OCI-M2 (cell line): Measurements from ENCODE around the gene KSR1.
"Not testable (repeated sequence)": the region's sequence is repeated elsewhere in the genome, so short reads cannot be mapped to it uniquely, and the experiment has no call there.

ENCODE experiments used
- DNase-seq: peaks from one replicate; lab custom pipeline; 2025; ENCODE audit not compliant: unreplicated experiment; lab: John Stamatoyannopoulos, UW

The KSR1 gene

DNA sequence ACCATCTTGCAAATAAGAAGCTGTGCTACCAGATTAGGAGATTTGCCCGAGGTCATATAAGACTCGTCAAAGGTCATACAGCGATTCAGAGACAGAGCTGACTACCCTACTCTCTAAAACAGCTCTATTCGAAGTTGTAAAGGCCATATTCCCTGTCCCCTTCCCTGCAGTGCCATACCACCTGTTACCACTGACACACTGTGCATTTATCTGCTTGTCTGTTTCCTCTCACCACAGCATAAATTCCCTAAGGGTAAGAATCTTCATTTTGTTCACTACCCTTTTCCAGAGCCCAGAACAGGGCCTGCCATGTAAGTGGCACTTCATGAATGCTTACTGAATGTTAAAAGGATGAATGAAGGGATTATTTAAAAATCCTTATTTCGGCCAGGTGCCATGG is 3.4 kb upstream of the KSR1 start:
- DNase-seq, result no peak

DNA sequence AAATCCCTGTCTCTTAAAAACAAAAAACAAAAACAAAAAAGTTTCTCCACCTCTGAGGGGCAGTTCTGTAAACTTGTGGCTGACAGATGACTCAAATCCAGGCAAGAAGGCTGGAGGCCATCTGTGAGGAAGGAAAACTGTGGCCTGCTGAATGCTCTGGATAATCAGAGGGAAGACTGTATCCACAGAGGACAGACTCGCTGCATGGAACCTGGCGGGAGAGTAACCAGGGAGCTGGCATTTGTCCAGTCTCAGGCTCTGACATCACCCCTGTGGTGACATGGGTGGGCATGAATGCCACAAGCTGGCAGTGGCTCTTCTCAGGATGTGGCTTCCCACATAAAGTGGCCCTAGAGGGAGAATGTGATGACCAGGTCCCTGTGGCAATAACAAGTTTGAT is 2.8 kb upstream of the KSR1 start:
- DNase-seq, result no peak

DNA sequence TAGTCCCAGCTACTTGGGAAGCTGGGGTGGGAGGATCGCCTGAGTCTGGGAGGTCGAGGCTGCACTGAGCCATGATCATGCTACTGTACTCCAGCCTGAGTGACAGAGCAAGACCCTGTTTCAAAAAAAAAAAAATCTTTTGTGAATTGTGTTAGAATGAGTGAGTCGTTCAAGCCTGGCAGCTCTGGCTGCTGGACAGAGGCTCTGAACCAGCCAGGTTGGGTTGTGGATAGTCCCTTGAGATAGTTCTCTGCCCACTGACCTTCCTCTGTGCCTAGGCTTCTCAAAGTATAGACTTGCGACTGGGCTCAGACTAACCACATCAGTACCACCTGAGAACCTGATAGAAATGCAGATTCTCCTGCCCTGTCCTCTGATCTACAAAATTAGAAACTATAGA is 2.2 kb upstream of the KSR1 start:
- no peak for DNase-seq

DNA sequence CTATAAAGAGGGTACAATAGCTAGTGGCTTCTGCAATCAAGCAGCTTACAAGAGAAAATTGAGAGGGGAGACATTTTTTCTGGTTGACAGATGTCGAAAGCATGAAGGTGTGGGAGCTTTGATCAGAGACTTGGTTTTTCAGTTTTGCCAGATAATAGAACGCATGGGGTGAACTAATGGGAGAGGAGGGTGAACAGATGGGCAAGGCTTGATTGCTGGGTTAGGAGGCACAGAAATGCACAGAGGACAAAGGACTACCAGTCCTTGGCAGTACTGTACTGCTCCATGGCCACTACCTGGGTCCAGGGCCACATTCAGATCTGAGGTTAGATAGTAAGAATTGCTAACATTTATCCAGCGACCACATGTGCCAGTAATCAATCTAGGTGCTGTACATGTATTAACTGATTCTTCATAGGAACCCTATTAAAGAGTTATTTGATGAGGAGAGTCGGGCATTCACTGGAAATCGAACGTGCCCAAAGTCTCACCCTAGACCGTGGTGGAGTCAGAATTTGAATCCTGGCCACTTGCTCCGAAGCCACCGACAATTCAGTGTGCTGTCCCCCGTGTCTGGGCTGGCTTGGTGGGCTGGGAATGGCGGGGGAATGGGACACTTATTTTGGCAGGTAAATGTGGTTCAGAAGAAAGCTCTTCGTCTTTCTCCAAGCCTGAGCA is 873 bp upstream of the KSR1 start:
- DNase-seq, result no peak

DNA sequence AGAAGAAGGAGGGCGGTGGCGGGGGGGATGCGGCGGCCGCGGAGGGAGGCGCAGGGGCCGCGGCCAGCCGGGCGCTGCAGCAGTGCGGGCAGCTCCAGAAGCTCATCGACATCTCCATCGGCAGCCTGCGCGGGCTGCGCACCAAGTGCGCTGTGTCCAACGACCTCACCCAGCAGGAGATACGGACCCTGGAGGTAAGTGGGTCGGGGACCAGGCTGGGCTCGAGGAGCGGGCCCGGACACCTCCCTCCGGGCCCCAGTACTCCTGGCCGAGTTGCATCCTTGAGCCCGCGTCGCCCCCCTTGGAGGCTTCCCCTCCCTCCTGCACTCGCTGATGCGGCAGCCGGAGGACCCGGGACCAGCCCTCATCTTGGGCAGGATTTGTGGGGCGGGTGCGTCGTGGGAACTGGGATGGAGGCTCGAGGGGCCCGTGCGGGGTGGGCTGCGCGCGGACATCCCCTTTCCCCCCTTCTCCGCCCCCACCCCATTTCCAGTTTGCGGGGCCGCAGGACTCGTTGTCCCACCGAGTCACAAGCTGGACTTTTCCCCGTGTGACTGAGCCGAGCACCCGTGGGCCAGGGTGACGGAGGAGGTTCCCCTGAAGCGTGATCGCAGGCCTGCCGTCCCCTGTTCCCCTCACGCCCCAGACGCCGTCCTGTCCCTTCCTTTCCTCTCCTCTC is 572 bp downstream of the KSR1 start:
- no peak for DNase-seq

DNA sequence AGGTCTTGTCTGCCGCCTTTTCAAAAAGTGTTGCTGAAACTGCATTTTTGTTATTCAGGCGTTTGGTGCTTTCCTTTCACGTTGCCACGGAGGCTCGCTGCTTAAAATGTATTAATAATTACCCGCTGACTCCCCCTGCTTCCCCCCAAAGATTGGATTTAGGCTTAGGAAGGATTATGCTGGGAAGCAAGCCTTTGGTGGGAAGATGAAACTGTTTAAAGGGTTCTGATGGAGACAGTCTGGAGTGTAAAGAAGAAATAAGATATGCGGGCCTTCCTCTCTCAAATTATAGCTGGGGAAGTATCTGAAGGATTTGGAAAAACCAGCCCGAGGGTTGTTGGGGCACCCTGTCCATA is 1.1 kb downstream of the KSR1 start:
- no peak for DNase-seq

DNA sequence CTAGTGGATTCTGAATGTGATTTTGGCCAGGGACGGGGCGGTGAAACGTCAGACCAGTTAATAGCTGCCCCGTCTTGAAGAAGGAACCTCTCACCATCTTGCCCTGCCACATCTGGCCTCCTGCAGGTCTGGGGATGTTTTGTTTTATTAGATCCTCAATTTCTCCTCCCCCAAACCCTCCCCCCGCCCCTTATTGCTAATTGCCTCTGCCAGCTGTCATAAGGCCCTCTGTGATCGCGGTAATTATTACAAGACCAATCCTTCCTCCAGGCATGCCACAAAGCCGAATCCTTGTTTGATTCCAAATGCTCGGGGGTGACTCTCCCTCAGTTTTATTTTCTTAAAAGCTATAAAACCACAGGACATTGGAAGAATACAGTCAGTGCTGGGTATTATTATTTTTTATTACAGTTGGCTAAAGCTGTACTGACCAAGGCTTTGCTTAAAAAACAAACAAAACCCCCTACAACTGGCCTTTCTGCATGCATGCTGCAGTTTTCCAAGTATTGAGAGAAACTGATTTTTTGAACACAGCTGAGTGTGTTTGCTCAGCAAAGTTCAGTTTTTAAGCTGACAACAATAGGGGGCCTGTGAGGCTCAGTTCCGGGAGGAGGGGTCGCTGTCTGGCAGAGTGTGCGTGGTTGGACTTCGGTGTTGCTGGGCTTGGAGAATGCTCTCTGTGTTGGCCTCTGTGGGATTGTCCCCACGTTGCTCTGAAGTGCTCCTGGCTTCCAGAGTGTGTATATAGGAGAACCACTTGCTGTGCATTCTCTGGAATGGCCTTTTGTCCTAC is 1.7 kb downstream of the KSR1 start:
- no peak for DNase-seq

DNA sequence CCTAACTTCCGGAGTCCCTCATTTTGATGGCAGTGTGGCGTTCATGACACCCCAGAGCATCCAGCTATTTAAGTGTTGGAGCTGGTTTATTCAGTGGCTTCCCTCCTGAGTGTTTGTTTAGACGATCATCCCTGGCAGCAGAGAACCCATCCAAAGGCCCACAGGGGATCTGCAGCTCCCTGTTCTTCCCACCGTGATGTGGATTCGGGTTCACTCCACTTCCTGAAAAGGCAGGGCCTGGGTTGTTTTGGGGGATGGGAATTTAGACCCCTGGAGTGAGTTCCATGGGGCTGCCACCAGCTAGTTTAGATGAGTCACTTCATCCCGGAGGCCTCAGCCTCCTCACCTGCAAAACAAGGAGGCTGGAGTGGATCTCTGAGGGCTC is 2.3 kb downstream of the KSR1 start:
- no peak for DNase-seq

DNA sequence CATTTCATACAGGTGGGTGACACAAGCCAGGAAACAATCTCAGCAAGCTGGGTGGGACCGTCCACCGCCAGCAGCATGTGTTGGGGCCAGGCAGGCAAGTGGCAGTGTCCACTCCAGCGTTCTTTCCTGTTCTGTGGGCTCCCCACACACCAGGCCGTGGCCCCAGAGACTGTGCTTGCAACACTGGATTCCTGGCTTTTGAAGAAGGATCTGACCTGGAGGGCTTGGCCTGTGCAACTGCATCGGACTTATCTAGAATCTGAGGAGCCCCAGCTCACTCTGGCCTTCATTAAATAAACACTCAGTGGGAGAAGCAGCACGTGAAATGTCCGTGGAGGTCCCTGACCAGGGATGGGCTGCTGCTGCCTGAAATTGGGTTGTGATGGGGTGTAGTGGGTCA is 3.2 kb downstream of the KSR1 start:
- DNase-seq, result no peak

DNA sequence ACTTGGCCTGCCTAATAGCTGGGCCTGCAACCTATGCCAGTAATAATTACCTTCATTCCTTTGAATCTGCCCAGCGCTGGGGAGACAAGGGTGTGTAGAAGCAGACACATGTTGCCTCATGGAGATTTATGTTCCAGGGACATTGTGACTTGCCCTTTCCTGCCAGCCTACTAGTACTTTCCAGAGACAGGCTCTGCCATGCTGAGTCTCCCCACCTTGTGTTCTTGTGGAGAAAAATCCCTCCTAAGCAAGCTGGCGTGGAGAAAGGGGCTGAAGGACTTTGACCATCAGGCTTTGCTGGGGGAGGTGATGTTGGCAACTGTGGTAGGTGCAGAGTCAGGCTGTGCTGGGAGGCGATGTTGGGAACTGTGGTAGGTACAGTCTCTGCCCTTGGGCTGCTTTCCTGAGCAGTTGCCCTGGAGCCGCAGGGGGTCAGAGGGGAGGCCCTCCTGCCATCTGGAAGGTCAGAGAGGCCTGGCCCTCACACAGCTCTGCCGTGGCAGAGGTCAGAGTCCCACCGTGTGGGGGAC is 4.0 kb downstream of the KSR1 start:
- no peak for DNase-seq

DNA sequence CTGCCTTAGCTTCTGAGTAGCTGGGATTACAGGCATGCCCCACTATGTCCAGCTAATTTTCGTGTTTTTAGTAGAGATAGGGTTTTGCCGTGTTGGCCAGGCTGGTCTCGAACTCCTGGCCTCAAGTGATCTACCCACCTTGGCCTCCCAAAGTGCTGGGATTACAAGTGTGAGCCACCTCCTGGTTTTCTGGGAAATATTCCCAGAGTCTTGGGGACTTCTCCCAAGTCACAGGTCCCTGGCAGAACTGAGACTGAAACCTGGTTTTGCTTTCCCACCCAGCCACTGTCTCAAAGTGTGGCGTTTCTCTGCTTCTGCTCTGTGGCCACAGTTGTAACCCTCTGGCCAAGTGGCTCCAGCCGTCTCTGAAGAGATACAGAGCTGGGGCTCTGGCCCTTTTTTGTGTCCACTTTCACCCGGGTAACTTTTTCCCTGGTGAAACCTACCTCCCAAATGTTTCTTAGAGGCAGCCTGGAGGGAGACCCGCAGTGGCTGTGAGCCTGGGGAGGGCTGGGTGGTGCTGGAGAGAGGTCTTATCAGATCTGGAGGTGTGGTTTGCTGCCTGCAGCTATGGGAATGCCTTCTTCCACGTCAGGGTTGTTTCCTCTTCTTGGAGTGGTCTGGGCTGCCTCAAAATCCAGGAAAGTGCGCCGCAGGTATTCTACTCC is 5.1 kb downstream of the KSR1 start:
- DNase-seq, result no peak

DNA sequence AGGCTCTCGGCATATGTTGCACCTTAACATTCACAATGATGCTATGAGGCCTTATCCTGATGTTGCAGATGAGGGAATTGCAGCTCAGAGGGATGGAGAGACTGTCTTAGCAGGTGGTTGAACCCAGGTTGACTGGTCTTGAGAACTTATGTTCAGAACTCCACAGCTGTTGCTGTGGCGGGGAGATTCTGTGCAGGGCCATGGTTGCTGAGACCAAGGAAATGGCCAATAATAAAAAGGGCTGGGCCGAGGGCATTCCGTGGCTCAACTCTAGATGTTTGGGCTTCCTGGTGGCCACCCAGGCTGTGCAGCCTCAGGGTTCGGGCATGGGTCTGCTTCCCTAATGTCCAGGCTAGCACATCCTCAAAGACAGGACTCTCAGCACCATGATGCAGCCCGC is 5.9 kb downstream of the KSR1 start:
- no peak for DNase-seq

DNA sequence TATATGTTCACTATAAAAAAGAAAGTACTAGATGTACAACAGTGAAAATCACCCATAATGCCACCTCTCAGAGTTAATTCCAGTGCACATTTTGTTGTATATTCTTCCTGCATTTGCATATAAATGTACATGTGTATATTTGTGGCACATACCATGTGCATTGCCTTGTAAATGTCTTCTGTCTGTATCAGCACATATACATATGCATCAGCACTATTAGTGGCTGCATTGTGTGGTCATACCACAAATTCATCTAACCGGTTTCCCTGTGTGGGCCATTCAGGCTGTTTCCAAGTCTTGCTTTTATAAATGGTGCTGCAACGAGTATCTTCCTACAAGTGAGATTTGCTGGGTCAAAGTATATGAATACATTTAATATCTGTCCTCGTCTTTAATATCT is 6.5 kb downstream of the KSR1 start:
- DNase-seq, result no peak

DNA sequence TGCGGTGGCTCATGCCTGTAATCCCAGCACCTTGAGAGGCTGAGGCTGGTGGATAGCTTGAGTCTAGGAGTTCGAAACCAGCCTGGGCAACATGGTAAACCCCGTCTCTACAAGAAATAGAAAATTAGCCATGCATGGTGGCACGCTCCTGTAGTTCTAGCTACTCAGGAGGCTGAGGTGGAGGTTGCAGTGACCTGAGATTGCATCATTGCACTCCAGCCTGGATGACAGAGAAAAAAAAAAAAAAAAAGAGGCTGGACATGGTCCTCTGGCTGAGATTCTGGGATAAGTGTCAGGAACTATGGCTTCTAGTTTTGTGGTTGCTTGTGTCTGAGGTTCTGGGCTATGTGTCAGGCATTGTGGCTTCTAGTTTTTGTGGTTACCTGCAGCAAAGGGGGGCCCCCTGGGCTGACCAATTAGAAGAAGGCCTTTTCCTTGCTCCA is 7.0 kb downstream of the KSR1 start:
- no peak for DNase-seq

DNA sequence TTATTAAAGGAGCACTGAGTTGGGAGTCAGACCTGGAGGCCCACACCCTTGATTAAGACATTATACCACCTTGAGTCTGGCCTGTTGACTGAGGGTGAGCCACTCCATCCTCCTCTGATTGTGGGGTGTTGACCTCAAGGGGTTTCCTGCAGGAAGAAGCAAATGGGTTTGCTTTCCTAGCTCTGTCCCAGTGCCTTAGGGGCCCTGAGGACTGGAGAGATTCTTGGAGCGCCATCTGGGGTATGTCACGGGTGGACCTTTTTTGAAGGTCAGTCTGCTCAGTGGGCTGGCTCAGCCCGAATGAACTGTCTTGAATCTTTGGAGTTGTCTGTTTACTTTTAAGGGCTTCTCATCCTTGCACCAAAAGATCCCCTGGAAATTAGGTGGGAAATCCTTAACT is 7.8 kb downstream of the KSR1 start:
- DNase-seq, result not testable (repeated sequence)

DNA sequence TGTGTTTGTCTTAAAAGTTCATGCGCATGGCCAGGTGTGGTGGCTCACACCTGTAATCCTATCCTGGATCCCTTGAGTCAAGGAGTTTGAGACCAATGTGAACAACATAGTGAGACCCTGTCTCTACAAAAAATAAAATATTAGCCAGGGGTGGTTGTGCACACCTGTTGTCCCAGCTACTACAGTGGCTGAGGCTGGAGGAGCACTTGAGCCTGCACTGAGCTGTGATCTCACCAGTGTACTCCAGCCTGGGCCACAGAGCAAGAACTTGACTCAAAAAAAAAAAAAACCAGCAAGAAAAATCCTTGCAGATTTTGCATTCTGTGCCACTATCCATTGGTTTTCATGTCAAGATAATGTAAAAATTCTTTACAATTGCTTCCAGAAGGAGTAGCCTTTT is 8.2 kb downstream of the KSR1 start:
- DNase-seq, result no peak

DNA sequence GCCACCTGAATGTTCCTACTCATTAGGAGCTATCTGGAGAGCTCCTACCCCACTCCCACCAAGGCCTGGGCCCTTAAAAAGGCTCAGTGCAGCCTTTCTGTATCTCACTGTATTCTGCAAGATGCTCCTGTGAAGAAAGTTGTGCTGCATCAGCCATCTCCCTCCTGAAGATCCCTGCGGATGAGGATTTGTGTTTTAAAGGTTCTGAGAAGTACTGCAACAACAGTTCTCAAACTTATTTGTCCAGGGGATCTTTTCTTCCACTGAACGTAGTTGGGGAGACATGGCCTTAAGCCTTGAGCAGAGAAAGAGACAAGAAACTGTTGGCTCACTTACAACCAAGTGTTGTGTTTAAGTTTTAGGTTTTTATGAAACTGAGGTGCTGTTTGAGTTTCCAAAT is 9.6 kb downstream of the KSR1 start:
- DNase-seq, result not testable (repeated sequence)

DNA sequence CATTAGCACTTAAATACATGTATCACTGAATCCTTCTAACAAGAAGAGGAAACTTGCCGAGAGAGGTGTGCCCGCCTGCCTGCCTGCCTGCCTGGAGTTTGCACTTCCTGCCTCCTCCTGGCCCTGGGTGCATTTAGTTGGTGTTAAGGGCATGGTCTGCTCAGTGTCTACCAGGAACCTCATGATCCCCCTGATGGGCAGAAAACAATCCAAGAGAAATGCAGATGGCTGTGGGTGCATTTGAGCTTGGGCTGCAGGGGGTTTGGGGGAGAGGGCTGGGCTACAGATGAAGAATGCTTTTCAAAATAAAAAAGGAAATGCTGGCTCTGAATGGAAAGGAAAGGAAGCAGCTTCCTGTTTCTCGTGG is 10.1 kb downstream of the KSR1 start:
- no peak for DNase-seq

DNA sequence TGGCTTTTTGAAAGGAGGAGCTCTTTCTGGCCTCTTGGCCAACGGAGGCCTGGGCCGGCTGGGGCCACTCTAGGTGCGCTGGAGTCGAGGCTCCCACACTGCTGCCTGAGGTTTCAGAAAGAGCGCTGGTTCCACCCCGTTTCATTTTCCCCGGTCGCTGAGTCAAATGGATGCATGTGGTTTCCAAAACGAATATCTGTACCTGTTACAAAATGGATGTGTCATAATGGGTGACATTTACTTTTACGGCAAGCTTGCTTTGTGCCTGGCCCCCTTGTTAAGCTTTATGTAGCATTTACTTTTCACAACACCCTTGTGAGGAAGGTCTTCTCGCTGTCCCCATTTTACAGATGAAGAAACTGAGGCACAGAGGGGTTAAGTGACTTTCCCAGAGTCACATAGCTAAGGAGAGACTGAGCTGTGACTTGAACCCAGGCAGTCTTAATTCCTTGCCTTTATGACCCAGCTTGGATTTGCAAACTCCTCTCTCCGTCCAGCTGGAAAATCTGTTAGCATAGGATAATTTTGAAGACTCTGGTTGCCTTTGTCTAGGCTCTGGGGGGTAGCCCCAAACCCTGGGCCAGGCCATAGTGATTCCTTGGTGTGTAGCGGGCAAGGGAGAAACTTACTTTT is 10.6 kb downstream of the KSR1 start:
- no peak for DNase-seq

DNA sequence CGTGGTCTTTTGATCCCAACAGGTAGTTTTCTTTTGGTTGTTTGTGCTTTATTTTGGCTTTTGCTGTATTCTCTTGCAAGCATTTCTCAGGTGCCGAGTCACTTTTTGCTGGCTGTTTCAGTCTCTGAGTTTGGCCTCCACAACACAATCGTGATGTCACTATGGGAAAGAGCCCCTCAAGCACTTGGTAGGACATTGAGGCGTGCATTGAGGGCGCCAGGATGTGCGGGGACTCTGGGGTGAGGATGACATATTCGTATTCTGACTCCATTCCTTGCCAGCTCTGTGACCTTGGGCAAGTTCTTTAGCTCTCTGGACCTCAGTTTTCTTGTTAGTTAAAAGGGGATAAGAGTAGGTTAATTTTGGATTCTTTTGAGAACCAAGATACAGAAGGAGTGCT is 13.0 kb downstream of the KSR1 start:
- DNase-seq, result no peak
